HG03571 (cell line): ENCODE data around the gene CXXC4.

ENCODE experiments used
- ATAC-seq: cut with Tn5 transposase; IDR thresholded peaks from one replicate; pipeline ENCODE4 v1.9.1; 2021; ENCODE audit not compliant: unreplicated experiment

Gene CXXC4

DNA sequence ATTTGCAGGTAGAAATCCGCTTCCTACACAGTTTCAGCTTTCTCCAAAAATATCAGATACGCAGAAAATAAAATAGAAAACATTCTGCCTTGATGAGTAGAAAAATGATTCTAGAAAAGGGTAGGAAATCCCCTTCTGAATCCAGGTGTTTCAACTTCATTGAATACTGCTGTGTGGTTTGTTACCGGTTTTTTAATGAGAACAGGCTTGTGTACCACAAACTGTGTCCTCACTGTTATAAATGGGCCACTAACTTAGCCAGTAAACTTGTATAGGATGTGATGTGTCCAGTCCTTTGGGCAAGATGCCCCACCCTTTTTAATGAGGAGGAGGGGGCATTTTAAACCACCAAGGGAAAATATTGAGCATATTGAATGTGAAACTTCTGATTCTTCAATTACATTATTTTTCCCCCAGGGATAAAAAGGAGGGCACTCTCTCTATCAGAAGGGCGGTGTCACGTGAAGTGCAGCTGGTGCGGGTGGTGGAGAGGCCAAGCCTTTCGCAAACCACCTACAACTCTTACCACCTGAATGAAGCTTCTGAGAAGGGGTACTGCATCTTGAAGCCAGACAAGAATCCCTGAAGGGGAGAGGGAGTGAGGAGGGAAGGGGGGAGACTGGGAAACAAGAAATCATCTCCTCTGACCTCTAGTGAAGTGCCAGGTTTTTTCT, 4.5 kb downstream of the CXXC4 start:
- peak; percentile 35 for ATAC-seq

- peak; percentile 25 for ATAC-seq
Observed at GRCh38 chr4:104489731-104490095, 5.0 kb downstream of the CXXC4 start.

DNA sequence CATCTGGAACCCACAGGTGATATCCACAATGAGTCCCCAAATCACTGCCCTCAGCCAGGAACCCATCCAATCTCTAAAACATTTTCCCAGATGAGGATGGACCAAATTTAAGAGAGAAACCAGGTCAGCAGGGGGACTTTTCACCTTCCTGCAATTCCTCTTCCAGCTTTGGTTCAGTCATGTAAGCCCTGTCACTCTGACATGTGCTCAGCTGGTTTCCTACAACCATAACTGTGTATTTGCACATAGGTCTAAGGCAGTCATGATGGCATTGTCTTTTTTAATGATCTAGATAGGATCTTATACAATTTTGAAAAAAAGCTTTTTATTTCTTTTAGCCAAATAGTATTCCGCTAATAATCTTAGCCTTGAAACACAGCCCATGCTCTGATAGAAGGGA, 6.5 kb downstream of the CXXC4 start:
- ATAC-seq: no peak

GRCh38 chr4:104486716-104487504, 7.8 kb downstream of the CXXC4 start:
- ATAC-seq: no peak

- ATAC-seq: no peak
Observed at GRCh38 chr4:104475652-104476051, 19.0 kb downstream of the CXXC4 start.

- ATAC-seq: no peak
Observed at GRCh38 chr4:104472766-104473165, 21.9 kb downstream of the CXXC4 start.

GRCh38 chr4:104470770-104471169, 23.9 kb downstream of the CXXC4 start:
- ATAC-seq: no peak

DNA sequence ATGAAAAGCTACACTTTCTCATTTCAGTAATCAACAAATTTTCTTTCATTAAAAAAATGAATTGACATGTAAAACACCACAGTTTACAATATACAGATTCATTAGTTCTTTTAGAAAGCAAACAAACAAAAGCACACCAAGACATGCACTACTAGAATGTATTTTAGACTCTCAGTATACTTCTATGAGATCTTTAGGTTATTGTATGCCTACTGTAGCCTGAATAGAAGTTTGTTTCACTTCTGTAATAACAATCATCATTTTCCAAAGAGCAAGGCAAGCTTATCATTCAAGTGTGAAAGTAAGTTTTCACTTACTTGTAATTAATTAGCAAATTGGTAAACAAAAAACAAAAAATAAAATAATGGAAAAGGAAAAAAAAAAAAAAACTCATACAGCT, 24.9 kb downstream of the CXXC4 start:
- ATAC-seq: no peak

DNA sequence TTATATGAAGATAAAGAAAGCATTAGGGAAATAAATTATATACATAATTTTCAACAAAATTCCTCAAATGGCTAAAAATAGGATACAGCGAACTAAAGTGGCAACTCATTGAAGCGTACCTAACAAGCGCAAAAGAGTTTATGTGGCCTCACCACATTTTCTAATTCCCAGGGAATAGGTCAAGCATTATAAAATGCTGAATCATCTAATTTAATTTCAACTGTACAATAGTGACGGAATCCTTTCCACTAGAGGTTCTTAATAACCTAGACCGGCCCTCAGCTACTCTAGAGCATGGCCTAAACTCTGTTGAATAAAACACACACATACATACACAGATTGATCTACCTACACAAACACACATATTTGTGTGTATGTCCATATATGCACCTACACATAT, 29.1 kb downstream of the CXXC4 start:
- no peak for ATAC-seq

DNA sequence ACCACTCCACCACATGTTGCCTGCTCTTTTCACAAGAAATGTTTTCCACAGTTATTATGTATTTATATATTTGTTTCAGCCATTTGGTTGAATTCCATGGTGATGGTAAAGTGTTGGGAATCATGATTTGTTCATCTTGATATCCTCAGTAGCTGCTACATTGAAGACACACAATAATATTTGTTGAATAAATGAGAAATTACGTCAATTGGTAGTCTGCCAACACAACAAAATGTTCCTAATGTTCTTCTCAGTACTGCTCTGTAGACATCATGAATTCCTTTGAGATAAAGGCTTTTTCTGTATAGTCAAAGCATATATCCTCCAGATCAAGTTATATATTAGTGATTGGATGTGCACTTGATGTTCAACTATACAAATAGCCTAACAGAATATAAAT, 29.5 kb downstream of the CXXC4 start:
- no peak for ATAC-seq

- ATAC-seq: no peak
Observed at GRCh38 chr4:104462641-104463040, 32.1 kb downstream of the CXXC4 start.

- ATAC-seq: no peak
Observed at GRCh38 chr4:104457308-104457981, 37.2 kb downstream of the CXXC4 start.

DNA sequence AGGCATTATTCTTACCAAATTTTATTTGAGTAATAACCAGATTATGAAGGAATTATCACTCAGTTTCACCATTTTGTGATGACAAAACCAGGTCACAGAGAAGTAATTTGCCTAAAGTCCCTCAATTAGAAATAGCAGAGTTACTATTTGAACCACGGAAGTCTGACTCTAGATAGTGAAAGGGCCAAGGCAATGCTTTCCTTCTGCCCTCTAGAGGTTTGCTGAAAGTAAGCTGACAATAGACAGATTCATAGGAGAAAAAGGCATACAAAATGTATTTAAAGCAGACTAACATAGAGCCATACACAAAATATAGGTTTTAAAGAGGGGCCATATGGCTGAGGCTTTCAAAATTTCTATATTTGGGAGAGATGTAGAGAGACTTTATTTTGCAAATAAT, 43.1 kb downstream of the CXXC4 start:
- ATAC-seq: no peak

GRCh38 chr4:104449537-104449936, 45.2 kb downstream of the CXXC4 start:
- ATAC-seq: no peak

GRCh38 chr4:104447294-104447693, 47.4 kb downstream of the CXXC4 start:
- ATAC-seq: no peak

DNA sequence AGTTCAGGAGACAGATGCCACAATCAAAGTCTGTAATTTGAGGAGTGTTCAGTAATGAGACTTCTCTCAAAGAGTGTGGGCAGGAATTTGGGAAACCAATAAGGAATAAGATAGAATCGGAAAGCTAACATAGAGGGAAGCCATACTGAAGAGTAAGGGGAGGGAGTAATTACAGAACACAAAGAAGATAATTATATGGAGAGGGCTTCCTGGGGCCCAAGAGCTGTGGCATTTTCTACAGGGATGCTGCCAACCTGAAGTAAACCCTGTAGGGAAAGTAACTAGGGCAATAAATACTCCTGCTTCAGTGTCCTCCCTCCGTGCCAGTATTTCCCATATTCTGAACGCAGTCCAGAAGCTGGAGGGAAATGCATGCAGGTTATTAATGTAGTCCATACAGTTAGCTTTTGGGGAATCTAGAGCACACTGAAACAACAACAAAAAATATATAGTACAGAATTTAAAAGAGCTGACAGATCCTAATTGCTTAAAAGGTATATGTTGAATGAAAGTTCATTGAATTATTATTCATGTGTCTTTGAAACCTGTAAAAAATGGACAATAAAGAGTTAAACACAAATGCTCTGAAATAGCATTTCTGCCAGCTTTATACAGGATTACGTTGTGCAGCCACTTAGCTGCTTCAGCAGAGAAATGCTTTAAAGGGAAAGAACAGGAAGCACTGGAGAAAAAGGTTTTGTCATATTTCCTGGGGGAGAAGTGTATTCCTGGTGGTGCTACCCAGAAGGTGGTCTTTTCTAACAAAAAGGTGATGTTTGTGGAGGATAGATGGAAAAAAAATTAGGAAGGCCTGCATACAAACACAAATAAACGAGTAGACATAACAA, 48.0 kb downstream of the CXXC4 start:
- no peak for ATAC-seq

- no peak for ATAC-seq
Observed at GRCh38 chr4:104444685-104445084, 50.0 kb downstream of the CXXC4 start.

GRCh38 chr4:104436542-104436941, 58.2 kb downstream of the CXXC4 start:
- ATAC-seq: no peak

DNA sequence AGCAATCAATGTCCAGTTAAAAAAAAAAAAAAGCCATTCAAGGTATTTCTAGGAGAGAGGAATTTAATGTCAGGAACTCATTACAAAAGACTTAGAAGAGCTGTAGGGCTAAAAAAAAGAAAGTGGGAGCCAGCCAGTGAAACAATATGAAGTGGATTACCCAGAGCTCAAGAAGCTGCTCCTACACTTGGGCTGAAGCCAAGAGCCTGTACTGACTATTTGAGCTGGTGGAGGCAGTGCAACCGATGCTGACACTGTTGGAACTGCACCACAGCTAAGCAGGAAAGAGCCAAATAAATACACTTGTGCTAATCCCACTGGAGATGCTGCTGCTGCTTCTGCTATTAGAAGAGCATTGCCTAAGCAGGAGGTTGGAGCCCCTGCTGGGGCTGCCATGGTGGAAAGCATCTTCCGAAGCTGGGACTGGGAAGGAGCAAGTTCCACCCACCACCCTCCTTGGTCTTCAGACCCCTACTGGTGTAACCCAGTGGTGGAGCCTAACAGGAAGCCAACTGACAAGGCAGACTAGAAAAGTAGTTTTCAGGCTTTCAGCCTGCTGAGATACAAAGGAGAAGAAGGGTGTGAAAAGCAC, 65.4 kb downstream of the CXXC4 start:
- no peak for ATAC-seq

DNA sequence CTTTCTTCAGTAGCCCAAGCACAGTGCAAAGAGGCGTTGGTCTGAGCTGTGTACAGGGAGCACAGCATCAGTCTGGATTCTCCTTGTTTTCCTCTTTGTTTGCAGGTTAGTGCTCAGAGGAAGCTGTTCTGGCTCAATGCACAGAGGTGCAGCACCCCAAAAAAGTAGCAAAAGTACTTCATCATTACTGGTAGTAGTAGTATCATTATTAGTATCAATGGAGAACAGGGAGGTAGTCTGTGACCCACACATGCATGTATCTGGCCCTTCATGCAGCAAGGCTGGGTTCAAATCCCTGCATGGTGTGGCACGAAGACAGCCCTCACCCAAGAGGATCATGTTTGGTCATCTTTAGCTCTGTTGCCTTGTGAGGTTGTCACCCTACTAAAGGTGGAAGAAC, 68.7 kb downstream of the CXXC4 start:
- no peak for ATAC-seq

GRCh38 chr4:104424989-104425388, 69.7 kb downstream of the CXXC4 start:
- ATAC-seq: no peak
